HG02852 (cell line): Measurements from ENCODE around the gene C8B.

Experiments used
- ATAC-seq: cut with Tn5 transposase; IDR thresholded peaks from one replicate; pipeline ENCODE4 v1.9.1; 2021; ENCODE audit warnings: mild to moderate bottlenecking, moderate library complexity; ENCODE audit not compliant: unreplicated experiment

Gene C8B

GRCh38 chr1:56965916-56966697 lies at the start of gene C8B:
Gene C8B, minus strand, starts transcription at chr1:56966015. Its CDS starts 67 bp downstream, at chr1:56965948.
- ATAC-seq, result no peak

GRCh38 chr1:57015071-57015470 lies 49.3 kb upstream of the C8B start:
- ATAC-seq, result no peak

GRCh38 chr1:57013522-57013921 lies 47.7 kb upstream of the C8B start:
- ATAC-seq, result no peak

GRCh38 chr1:57012315-57012714 lies 46.5 kb upstream of the C8B start:
- no peak for ATAC-seq

- no peak for ATAC-seq
Observed at GRCh38 chr1:57010511-57010910, 44.7 kb upstream of the C8B start.

- ATAC-seq, result no peak
Observed at GRCh38 chr1:57007948-57008347, 42.1 kb upstream of the C8B start.

- no peak for ATAC-seq
Observed at GRCh38 chr1:57007472-57007871, 41.7 kb upstream of the C8B start.

- ATAC-seq, result no peak
Observed at GRCh38 chr1:57003398-57004139, 37.8 kb upstream of the C8B start.

GRCh38 chr1:56995414-56996100 lies 29.7 kb upstream of the C8B start:
- ATAC-seq, result no peak

- no peak for ATAC-seq
Observed at GRCh38 chr1:56993475-56993874, 27.7 kb upstream of the C8B start.

GRCh38 chr1:56992318-56993125 lies 26.7 kb upstream of the C8B start:
- ATAC-seq, result no peak

- no peak for ATAC-seq
Observed at GRCh38 chr1:56991576-56991975, 25.8 kb upstream of the C8B start.

GRCh38 chr1:56986397-56986796 lies 20.6 kb upstream of the C8B start:
- ATAC-seq, result no peak

GRCh38 chr1:56985857-56986256 lies 20.0 kb upstream of the C8B start:
- no peak for ATAC-seq

GRCh38 chr1:56983484-56983883 lies 17.7 kb upstream of the C8B start:
- no peak for ATAC-seq

GRCh38 chr1:56979986-56980755 lies 14.4 kb upstream of the C8B start:
- no peak for ATAC-seq

- ATAC-seq, result no peak
Observed at GRCh38 chr1:56978819-56979218, 13.0 kb upstream of the C8B start.

GRCh38 chr1:56977910-56978309 lies 12.1 kb upstream of the C8B start:
- ATAC-seq, result no peak

- no peak for ATAC-seq
Observed at GRCh38 chr1:56975446-56975845, 9.6 kb upstream of the C8B start.
